ENCODE data around the gene PLPPR2.
"Not testable (repeated sequence)": the region's sequence is repeated elsewhere in the genome, so short reads cannot be mapped to it uniquely, and the experiment has no call there.

PLPPR2 gene

DNA sequence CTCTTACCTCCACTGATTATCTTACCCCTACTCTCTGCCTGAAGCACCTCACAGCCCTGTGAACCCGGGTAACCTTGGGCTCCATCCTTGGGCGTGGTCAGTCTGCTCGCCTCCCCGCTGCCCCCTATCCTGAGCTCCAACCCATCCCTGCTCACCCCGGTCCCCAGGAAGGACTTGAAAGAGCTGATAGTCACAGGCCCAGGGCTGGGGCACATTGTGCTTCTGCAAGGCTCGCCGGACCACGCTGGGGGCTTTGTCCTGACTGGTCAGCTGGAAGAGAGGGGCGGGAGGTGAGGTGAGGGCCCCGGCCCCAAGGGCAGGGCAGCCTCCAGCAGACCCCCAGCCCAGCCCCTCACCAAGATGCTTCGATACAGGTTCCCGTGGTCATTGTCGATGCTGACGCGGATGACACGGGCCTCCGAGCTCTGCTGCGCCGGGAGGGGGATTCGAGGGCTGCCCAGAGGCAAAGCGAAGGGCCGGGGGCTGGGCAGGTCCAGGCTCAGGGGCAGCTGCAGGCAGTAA is 41.9 kb downstream of the PLPPR2 start:
- no peak for FAIRE-seq
- no peak for DNase-seq (ENCODE audit: low spot score)

DNA sequence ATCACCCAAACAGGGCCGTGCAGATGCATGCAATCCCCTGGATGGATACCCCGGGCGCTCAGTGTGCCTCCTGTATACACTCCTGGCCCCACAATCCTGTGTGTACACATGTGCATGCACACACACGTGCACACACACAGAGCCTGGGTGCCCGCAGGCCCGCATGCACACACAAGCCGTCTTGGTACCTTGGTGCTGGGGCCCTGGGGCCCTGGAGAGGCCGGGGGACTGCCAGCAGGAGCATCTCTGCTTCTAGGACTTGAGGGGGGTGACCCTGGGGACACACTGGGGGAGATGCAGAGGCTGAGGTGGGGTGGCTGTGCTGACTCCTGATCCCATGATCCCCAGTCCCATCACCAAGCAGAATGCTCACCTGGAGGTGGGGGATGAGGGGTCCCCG is 44.4 kb downstream of the PLPPR2 start:
- FAIRE-seq (no peak), DNase-seq (ENCODE audit: low spot score) (no peak)

DNA sequence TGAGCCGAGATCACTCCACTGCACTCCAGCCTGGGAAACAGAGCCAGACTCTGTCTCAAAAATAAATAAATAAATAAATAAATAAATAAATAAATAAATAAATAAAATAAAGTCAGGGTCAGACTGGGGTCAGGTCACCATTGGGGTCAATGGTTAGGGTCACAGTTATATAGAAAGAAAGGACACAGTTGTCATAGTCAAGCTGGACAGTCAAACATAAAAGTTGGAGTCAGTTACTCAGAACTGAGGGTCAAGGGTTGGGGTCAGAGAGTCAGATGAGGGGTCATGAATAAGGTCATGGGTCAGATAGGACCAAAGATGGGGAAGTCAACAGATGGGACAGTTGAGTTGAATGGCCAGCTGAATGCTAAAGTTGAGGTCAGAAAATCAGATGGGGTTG is 45.6 kb downstream of the PLPPR2 start:
- no peak for DNase-seq (ENCODE audit: low spot score)
- no peak for FAIRE-seq

DNA sequence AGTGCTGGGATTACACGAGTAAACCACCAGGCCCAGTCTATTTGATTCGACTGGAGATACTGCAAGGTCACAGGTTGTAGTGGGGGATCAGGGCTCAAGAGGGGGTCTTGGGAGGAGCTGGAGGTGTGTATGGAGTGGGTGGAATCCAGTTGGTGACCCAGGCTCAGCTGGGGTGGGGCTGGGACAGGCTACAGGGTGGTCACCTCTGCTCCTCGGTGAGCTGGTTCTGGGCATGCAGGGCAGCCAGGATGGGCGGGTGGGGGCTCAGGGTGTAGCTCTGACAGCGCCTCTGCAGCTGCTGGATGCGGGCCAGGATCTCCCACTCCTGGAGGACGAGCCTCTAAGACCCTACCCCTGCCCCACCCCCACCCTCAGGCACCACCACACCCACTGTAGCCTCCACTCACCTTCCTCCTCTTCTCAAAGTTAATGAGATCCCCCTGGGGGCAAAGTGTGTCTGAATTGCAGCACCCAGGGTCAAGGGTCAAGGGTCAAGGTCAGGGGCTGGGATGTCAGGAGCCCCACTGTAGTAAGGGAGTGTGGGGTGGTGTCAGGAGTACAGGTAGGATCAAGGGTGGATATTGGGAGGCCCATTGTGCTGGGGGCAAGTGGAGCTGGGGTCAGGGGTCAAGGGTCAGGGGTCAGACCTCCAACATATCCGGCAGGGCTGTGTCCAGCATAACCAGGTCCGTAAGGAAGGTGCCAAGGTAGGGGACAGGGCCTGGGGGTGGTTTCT is 46.7 kb downstream of the PLPPR2 start:
- DNase-seq (ENCODE audit: low spot score) (no peak), FAIRE-seq (no peak)

DNA sequence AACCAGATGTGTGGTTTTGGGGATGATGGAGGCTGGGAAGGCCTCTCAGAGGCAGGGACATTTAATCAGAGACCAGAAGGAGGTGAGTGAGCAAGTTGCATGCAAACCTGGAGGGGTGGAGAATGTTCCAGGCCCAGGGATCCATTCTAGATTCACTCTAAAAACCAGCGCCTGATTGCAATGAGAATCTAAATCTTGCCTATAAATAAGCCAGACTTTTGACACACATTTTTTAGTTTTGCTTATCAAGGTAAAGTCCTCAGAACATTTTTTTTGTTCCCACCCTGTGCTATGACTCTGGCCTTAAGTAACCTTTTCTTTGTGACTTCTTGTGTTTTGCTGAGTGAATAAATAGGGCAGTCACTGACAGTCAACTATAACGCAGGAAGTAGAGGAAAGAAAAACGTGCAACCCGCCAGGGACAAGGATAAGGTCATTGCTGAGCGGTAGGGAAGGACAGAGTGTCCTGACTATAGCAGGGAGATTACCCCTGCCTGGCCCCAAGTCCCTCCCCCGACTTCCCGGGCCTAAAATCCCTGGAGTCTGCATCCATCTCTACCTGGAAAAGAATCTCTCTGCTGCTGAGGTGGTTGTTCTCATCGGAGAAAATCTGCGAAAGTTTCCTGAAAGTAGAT is 49.5 kb downstream of the PLPPR2 start:
- DNase-seq (ENCODE audit: low spot score) = no peak

DNA sequence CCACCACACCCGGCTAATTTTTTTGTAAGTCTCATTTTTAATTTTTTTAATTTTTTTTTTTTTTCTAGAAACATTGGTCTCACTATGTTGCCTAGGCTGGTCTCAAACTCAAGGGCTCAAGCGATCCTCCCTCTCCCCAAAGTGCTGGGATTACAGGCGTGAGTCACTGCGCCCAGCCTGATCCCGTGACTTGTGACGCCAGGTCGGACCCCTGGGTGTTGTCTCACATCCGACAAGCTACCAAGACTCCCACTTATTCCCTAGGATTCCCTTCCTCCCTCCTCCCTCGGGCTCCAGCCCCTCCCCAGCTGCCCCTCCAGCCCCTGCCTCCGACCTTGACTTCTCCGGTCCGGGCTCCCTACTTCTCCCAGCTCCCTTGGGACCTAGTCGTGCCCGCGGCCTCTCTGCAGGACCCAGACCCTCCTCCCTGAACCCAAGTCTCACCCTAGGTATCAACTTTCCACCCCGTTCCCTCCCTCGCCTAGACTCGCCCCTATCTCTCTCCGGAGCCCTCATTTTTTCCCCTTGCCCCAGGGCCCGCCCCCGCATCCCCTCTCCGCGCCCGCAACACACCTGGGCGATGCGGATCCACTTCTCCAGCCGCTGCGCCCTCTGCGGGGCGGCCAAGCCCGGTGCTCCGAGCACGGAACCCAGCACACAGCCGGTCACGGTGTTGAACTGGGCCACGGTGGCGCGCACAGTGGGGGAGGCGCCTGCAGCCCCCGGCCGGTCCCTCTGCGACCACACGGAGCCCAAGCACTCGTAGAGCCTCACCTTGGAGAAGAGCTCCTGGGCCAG is 50.8 kb downstream of the PLPPR2 start:
- no peak for FAIRE-seq
- no peak for DNase-seq (ENCODE audit: low spot score)

More for the DNA sequence above, 49.5 kb downstream of the PLPPR2 start:
- no peak for FAIRE-seq

DNA sequence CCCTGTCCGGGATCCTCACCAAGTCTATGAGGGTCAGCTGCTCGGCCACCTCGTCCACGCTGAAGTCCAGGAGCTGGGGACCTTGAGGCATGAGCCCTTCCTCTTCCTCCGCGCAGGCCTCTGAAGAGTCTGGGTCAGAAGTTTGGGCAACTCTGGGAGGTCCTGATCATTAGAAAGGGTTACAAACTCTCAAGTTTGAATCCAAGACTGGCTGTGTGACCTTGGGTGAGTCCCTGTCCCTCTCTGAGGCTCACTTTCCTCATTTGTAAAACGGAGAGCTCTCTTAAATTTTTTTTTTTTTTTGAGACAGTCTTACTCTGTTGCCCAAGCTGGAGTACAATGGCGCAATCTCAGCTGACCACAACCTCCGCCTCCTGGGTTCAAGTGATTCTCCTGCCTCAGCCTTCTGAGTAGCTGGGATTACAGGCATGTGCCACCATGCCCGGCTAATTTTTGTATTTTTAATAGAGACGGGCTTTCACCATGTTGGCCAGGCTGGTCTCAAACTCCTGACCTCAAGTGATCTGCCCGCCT is 51.5 kb downstream of the PLPPR2 start:
- DNase-seq (ENCODE audit: low spot score); FAIRE-seq: not testable (repeated sequence)

DNA sequence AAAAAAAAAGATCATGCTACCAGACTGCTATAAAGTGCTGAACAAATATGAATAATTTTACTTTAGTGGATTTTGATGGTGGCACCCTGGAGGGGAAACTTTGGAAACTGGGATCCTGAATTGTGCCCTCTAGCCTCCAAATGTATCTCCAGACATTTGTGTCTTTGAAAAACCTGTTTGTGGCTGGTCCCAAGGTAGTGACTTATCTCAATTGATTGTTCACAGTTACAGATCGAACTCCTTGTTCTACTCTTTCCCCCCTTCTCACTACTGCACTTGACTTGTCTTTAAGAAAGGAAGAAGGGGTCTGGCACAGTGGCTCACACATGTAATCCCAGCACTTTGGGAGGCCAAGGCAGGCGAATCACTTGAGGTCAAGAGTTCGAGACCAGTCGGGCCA is 53.4 kb downstream of the PLPPR2 start:
- FAIRE-seq = no peak
- DNase-seq (ENCODE audit: low spot score) = no peak

DNA sequence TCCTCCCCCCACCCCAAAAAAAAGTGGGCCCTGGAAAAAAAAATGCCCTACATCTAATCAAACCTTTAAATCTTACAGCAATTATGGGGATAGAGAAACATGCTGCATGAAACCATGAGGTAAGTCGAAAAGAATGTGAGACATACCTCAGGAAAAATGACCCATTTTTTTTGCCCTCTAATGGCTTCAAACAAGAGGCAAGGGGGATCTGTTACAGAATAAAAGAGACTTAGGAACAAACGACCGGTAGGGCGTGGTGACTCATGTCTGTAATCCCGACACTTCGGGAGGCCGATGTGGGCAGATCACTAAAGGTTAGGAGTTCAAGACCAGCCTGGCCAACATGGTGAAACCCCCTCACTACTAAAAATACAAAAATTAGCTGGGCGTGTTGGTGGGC is 55.5 kb downstream of the PLPPR2 start:
- DNase-seq (ENCODE audit: low spot score) = peak; percentile 48
- FAIRE-seq = no peak

DNA sequence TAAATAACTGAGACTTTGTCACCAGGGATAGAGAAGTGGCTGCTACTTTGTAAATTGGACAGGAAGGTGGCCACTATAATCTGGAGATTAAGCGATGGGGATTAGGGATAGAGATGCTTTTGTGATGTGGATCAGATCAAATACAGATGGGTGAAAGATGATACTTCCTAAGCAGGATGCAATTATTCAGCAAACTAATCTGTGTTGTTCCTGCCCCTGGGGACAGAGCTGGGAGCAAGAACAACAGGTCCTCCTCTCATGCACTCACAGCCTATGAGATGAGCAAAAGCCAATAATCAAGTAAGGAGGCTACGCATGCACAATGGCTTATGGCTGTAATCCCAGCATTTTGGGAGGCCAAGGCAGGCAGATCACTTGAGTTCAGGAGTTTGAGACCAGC is 59.3 kb downstream of the PLPPR2 start:
- DNase-seq (ENCODE audit: low spot score) = no peak
- FAIRE-seq = no peak
